ENCODE data around the gene OR8S1.
"Not testable (repeated sequence)": the region's sequence is repeated elsewhere in the genome, so short reads cannot be mapped to it uniquely, and the experiment has no call there.

The OR8S1 gene

DNA sequence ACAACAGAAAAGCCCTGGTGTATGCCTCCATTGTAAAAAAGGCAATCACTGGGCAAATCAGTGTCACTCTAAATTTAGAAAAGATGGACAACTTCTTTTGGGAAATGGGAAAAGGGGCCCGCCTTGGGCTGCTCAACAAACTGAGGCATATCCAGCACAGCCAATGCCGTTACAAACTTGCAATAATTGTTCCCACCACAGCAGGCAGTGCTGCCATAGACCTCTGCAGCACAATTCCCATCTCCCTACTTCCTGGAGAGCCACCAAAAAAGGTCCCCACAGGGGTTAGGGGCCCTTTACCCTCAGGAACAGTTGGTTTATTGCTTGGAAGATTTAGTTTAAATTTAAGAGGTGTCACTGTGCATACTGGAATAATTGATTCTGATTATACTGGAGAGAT, 16.4 kb upstream of the OR8S1 start:
- no peak overlapping the region for H3K4me3 ChIP-seq (ENCODE audit: low read length)
- TF ChIP-seq, protein P1, sequence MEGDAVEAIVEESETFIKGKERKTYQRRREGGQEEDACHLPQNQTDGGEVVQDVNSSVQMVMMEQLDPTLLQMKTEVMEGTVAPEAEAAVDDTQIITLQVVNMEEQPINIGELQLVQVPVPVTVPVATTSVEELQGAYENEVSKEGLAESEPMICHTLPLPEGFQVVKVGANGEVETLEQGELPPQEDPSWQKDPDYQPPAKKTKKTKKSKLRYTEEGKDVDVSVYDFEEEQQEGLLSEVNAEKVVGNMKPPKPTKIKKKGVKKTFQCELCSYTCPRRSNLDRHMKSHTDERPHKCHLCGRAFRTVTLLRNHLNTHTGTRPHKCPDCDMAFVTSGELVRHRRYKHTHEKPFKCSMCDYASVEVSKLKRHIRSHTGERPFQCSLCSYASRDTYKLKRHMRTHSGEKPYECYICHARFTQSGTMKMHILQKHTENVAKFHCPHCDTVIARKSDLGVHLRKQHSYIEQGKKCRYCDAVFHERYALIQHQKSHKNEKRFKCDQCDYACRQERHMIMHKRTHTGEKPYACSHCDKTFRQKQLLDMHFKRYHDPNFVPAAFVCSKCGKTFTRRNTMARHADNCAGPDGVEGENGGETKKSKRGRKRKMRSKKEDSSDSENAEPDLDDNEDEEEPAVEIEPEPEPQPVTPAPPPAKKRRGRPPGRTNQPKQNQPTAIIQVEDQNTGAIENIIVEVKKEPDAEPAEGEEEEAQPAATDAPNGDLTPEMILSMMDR (IDR thresholded peaks at IDR 0.05; ENCODE audit: insufficient read depth, low read depth, low read length, missing control alignments) = no peak
- DNase-seq (ENCODE audit: low read depth) = no peak

DNA sequence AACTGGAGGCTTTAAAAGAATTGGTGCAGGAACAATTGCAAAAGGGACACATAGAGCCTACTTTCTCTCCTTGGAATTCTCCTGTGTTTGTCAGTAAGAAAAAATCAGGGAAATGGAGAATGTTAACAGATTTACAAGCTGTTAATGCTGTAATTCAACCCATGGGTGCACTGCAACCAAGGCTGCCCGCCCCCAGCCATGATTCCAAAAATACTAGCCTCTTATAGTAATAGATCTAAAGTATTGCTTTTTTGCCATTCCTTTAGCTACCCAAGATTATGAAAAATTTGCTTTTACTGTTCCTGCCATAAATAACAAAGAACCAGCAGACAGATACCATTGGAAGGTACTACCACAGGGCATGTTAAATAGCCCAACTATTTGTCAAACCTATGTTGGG, 15.3 kb upstream of the OR8S1 start:
- TF ChIP-seq, protein P1 (IDR thresholded peaks at IDR 0.05; ENCODE audit: insufficient read depth, low read depth, low read length, missing control alignments) = no peak
- DNase-seq (ENCODE audit: low read depth) = no peak

DNA sequence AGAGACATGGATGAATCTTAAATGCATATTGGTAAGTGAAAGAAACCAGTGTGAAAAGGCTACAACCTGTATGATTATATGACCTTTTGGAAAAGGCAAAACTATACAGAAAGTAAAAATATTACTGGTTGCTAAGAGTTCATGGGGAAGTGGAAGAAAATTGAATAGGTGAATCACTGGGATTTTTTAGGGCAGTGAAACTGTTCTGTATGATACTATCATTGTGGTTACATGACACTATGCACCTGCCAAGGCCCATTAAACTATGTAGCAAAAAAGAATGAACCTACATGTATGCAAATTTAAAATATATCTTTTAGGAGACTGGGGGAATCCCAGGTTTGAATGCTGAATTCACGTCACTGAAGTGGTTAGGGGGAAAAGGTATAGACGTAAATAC, 12.6 kb upstream of the OR8S1 start:
- no peak overlapping the region for H3K4me3 ChIP-seq (ENCODE audit: low read length)
- no peak for DNase-seq (ENCODE audit: low read depth)
- TF ChIP-seq, protein P1 (IDR thresholded peaks at IDR 0.05; ENCODE audit: insufficient read depth, low read depth, low read length, missing control alignments) = no peak

More for the DNA sequence above, 15.3 kb upstream of the OR8S1 start:
- H3K4me3 ChIP-seq (ENCODE audit: low read length) = no peak overlapping the region

DNA sequence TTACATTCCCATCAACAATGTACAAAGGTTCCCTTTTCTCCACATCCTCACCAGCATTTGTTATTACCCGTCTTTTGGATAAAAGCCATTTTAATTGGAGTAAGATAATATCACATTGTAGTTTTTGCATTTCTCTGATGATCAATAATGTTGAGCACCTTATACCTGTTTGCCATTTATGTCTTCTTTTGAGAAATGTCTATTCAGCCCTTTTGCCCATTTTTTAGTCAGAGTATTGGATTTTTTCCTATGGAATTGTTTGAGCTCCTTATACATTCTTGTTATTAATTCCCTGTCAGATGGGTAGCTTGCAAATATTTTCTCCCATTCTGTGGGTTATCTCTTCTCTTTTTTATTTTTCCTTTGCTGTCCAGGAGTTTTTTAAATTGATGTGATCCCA, 10.7 kb upstream of the OR8S1 start:
- TF ChIP-seq, protein P1 (IDR thresholded peaks at IDR 0.05; ENCODE audit: insufficient read depth, low read depth, low read length, missing control alignments) = no peak
- no peak overlapping the region for H3K4me3 ChIP-seq (ENCODE audit: low read length)
- DNase-seq (ENCODE audit: low read depth) = no peak

DNA sequence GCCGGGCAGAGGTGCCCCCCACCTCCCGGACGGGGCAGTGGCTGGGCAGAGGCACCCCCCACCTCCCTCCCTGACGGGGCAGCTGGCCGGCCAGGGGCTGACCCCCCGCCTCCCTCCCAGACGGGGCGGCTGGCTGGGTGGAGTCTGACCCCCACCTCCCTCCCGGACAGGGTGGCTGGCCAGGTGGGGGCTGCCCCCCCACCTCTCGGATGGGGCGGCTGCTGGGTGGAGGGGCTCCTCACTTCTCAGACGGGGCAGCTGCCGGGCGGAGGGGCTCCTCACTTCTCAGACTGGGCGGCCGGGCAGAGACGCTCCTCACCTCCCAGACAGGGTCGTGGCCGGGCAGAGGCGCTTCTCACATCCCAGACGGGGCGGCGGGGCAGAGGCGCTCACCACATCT, 5.1 kb upstream of the OR8S1 start:
- H3K4me3 ChIP-seq (ENCODE audit: low read length); DNase-seq (ENCODE audit: low read depth): not testable (repeated sequence)

DNA sequence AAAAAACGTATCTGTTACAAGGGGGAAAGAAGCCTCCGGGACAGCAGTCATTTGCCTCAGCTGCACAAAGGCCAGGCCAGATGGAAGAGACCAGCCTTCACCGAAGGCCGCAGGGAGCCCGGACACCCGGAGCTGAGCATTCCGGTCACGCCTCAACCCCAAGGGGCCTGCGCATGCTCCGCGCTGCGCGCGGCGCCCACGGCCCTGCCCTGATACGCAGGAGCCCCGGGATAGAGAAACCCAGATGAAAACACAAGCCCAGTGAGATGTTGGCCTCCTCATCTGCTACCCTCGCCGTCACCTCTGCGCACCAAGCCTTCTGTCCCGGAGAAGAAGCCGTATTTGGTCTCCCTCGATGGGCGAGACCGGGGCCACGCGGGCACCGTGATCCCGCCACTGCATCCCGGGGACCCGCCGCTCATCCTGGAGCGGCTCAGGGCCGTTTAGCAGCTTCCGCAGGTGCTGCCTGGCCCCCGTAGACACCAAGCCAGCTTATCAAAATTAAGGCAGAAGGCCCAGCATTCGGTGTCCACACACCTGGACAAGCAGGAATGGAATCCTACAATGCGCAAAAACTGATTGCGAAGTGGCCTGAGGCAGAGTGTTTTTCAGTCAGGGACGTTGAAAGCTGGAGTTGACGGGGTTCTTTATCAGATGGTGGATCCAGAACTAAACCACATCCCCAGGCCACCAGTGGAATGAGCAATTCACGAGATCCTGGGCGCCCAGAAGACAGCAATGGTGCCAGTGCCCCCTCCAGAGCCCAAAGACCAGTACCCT, 2.6 kb downstream of the OR8S1 start:
- TF ChIP-seq, protein P1 (IDR thresholded peaks at IDR 0.05; ENCODE audit: insufficient read depth, low read depth, low read length, missing control alignments) = no peak
- no peak overlapping the region for H3K4me3 ChIP-seq (ENCODE audit: low read length)
- DNase-seq (ENCODE audit: low read depth) = no peak

GRCh38 chr12:48532601-48533000, 7.2 kb downstream of the OR8S1 start:
- TF ChIP-seq, protein P1 (IDR thresholded peaks at IDR 0.05; ENCODE audit: insufficient read depth, low read depth, low read length, missing control alignments) = no peak
- no peak for DNase-seq (ENCODE audit: low read depth)
- H3K4me3 ChIP-seq (ENCODE audit: low read length) = no peak overlapping the region
